Neuronal stem cell (in vitro differentiated cells): ENCODE measurements around the gene DENND6A.

ENCODE experiments used
- DNase-seq: peaks from one replicate; pipeline ENCODE4 v3.0.0-alpha.2; 2013; ENCODE audit warnings: low spot score
- H2AFZ ChIP-seq: one replicate; pipeline ENCODE4 v1.6.1; 2013; ENCODE audit warnings: mild to moderate bottlenecking, low read length, inconsistent platforms
- H2AK5ac ChIP-seq: 2 replicates; pipeline ENCODE4 v1.6.1; 2013; ENCODE audit warnings: low read depth, mild to moderate bottlenecking, inconsistent platforms, low read length, moderate library complexity, mixed read lengths
- H2BK120ac ChIP-seq: 2 replicates; pipeline ENCODE4 v1.6.1; 2013; ENCODE audit warnings: low read depth, mild to moderate bottlenecking, inconsistent platforms, low read length, moderate library complexity, mixed read lengths
- H2BK12ac ChIP-seq: one replicate; pipeline ENCODE4 v1.6.1; 2013; ENCODE audit warnings: low read length, inconsistent platforms
- H2BK15ac ChIP-seq: 2 replicates; pipeline ENCODE4 v1.6.1; 2013; ENCODE audit warnings: mild to moderate bottlenecking, low read length, inconsistent platforms, mixed read lengths
- H2BK5ac ChIP-seq: one replicate; pipeline ENCODE4 v1.6.1; 2013; ENCODE audit warnings: inconsistent platforms, mild to moderate bottlenecking, low read length, moderate library complexity
- H3K14ac ChIP-seq: one replicate; pipeline ENCODE4 v1.6.1; 2013; ENCODE audit warnings: low read length, inconsistent platforms
- H3K18ac ChIP-seq: 2 replicates; pipeline ENCODE4 v1.6.1; 2013; ENCODE audit warnings: low read length, inconsistent platforms
- H3K23ac ChIP-seq: 2 replicates; pipeline ENCODE4 v1.6.1; 2013; ENCODE audit warnings: low read depth, mild to moderate bottlenecking, mixed read lengths, low read length, inconsistent platforms; ENCODE audit not compliant: poor library complexity
- H3K27ac ChIP-seq: replicated peaks from 3 replicates; pipeline ENCODE4 v1.5.1; 2013; ENCODE audit warnings: low read length, inconsistent platforms
- H3K27me3 ChIP-seq, 3 experiments: 2 replicates each; pipeline ENCODE4 v1.6.1; 2013; ENCODE audit warnings: low read length in 3 of 3, mild to moderate bottlenecking in 2 of 3, inconsistent platforms in 1 of 3, low read depth in 1 of 3, mixed read lengths in 1 of 3, moderate library complexity in 1 of 3; ENCODE audit not compliant: control insufficient read depth in 3 of 3, insufficient read depth in 3 of 3
- H3K36me3 ChIP-seq, 2 donors: replicated peaks in 1 of 2; 2 replicates each; pipeline ENCODE4 v1.6.1; 2013; ENCODE audit warnings: low read length in 2 of 2; ENCODE audit not compliant: control insufficient read depth in 2 of 2, insufficient read depth in 2 of 2
- H3K4ac ChIP-seq: 2 replicates; pipeline ENCODE4 v1.6.1; 2013; ENCODE audit warnings: inconsistent platforms, mild to moderate bottlenecking, low read length, moderate library complexity
- H3K4me1 ChIP-seq, 2 donors: 1 replicate in 1 of 2; 2 replicates in 1 of 2; pipeline ENCODE4 v1.6.1; 2013; ENCODE audit warnings: low read length in 2 of 2, low read depth in 1 of 2; ENCODE audit not compliant: control insufficient read depth in 2 of 2, insufficient read depth in 1 of 2
- H3K4me2 ChIP-seq: one replicate; pipeline ENCODE4 v1.6.1; 2013; ENCODE audit warnings: mild to moderate bottlenecking, low read length, inconsistent platforms; ENCODE audit not compliant: insufficient read depth, poor library complexity, severe bottlenecking
- H3K4me3 ChIP-seq, 2 donors: 2 replicates each; pipeline ENCODE4 v1.5.1; 2013; ENCODE audit warnings: low read length in 2 of 2, mild to moderate bottlenecking in 2 of 2, inconsistent platforms in 1 of 2, moderate library complexity in 1 of 2
- H3K79me1 ChIP-seq: one replicate; pipeline ENCODE4 v1.6.1; 2013; ENCODE audit warnings: low read depth, mild to moderate bottlenecking, inconsistent platforms, low read length, moderate library complexity
- H3K9ac ChIP-seq: one replicate; pipeline ENCODE4 v1.6.1; 2013; ENCODE audit warnings: mild to moderate bottlenecking, low read depth, low read length, inconsistent platforms; ENCODE audit not compliant: poor library complexity
- H3K9me3 ChIP-seq, 2 donors: replicated peaks in 1 of 2; 2 replicates each; pipeline versions ENCODE3 to v1.6.1; 2013; ENCODE audit warnings: low read length in 2 of 2, mild to moderate bottlenecking in 2 of 2, inconsistent platforms in 1 of 2, low read depth in 1 of 2, mixed read lengths in 1 of 2, moderate library complexity in 1 of 2; ENCODE audit not compliant: control insufficient read depth in 2 of 2, insufficient read depth in 1 of 2
- H4K8ac ChIP-seq: one replicate; pipeline ENCODE4 v1.6.1; 2013; ENCODE audit warnings: low read depth, mild to moderate bottlenecking, inconsistent platforms, low read length, moderate library complexity
- H4K91ac ChIP-seq: one replicate; pipeline ENCODE4 v1.6.1; 2013; ENCODE audit warnings: low read length, low read depth, mild to moderate bottlenecking, inconsistent platforms; ENCODE audit not compliant: poor library complexity
- WGBS, 2 donors: extraction: QIAGEN DNeasy Blood & Tissue Kit; methylation state at CpG; one replicate each; pipeline ENCODE4 v1.1.7; 2013; ENCODE audit warnings: missing lambda C conversion rate in 2 of 2, mixed read lengths in 1 of 2; ENCODE audit not compliant: insufficient read length in 2 of 2, insufficient replicate concordance in 1 of 2; ENCODE audit errors: extremely low coverage in 2 of 2; 5-methylcytosine and 5-hydroxymethylcytosine counted together

DENND6A gene

GRCh38 chr3:57718118-57718517 lies 25.2 kb upstream of the DENND6A start:
- Histone ChIP-seq H3K4me3 (no peak overlapping the region), H4K8ac (no peak overlapping the region), H2AFZ (no peak overlapping the region), H2AK5ac (no peak overlapping the region), H3K23ac (no peak overlapping the region), H2BK15ac (no peak overlapping the region), H3K79me1 (no peaks in the 10 kb centered on the region), H3K4me1 (no peaks in the 10 kb centered on the region), H2BK12ac (no peak overlapping the region), H3K27me3 (peaks cover 0 to 3% (median 0%) of the 10 kb centered on the region in 3 experiments), H3K9me3 (no peaks in the 10 kb centered on the region), H4K91ac (no peak overlapping the region), H3K36me3 (no peaks in the 10 kb centered on the region), H3K27ac (no peak overlapping the region), H3K14ac (no peak overlapping the region), H3K18ac (no peak overlapping the region), H2BK120ac (no peak overlapping the region), H3K9ac (no peak overlapping the region), H3K4ac (no peak overlapping the region), H3K4me2 (no peak overlapping the region), H2BK5ac (no peak overlapping the region)
- no peak for DNase-seq
- WGBS, 2 donors: no CpG with 5 or more reads among the region's 1 CpG

- no peak for DNase-seq
- no peak overlapping the region for H3K4ac ChIP-seq
- H3K27ac ChIP-seq: no peak overlapping the region
- no peak overlapping the region for H3K4me2 ChIP-seq
- H3K27me3 ChIP-seq: peaks cover 0 to 3% (median 0%) of the 10 kb centered on the region in 3 experiments
- H4K8ac ChIP-seq: no peak overlapping the region
- H3K14ac ChIP-seq: no peak overlapping the region
- H3K9me3 ChIP-seq: no peaks in the 10 kb centered on the region
- H4K91ac ChIP-seq: no peak overlapping the region
- no peak overlapping the region for H2BK5ac ChIP-seq
- H3K4me1 ChIP-seq: no peaks in the 10 kb centered on the region
- H3K18ac ChIP-seq: no peak overlapping the region
- H2AK5ac ChIP-seq: no peak overlapping the region
- no peaks in the 10 kb centered on the region for H3K36me3 ChIP-seq
- H3K4me3 ChIP-seq: no peak overlapping the region
- H3K9ac ChIP-seq: no peak overlapping the region
- H2BK12ac ChIP-seq: no peak overlapping the region
- no peak overlapping the region for H2BK120ac ChIP-seq
- no peaks in the 10 kb centered on the region for H3K79me1 ChIP-seq
- H2AFZ ChIP-seq: no peak overlapping the region
- H3K23ac ChIP-seq: no peak overlapping the region
- WGBS, 2 donors: no CpG with 5 or more reads among the region's 6 CpGs
- no peak overlapping the region for H2BK15ac ChIP-seq
Measured at GRCh38 chr3:57717205-57717868, 24.5 kb upstream of the DENND6A start.

GRCh38 chr3:57715686-57716085 lies 22.8 kb upstream of the DENND6A start:
- Histone ChIP-seq H3K23ac (no peak overlapping the region), H3K27me3 (peaks cover 0 to 3% (median 0%) of the 10 kb centered on the region in 3 experiments), H2BK5ac (no peak overlapping the region), H3K9me3 (no peaks in the 10 kb centered on the region), H3K4me2 (no peak overlapping the region), H4K8ac (no peak overlapping the region), H3K27ac (no peak overlapping the region), H2BK12ac (no peak overlapping the region), H3K36me3 (no peaks in the 10 kb centered on the region), H3K4me3 (no peak overlapping the region), H3K9ac (no peak overlapping the region), H2AFZ (no peak overlapping the region), H3K14ac (no peak overlapping the region), H2BK15ac (no peak overlapping the region), H2BK120ac (no peak overlapping the region), H3K18ac (no peak overlapping the region), H3K4me1 (no peaks in the 10 kb centered on the region), H3K4ac (no peak overlapping the region), H4K91ac (no peak overlapping the region), H2AK5ac (no peak overlapping the region), H3K79me1 (no peaks in the 10 kb centered on the region)
- DNase-seq: no peak
- no CpG with 5 or more reads among the region's 4 CpGs for WGBS, 2 donors

DNA sequence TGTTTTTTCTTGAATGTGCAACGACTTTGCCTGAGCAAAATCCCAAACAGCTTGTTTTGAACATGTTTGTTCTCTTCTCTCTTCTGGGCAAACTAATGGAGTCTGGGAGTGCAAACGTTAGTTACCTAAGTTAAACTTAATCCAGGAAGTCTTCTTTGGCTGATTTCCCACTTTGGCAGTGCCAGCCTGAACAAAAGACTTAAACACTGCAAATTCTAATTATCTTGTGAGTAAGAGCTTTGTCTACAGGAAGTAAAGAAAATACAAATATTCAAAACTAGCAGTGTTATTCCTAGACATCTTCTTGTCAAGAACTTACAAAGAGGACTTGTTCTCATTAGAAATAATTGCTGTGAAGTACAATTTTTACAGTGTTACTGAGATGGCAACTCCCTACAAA lies 16.7 kb upstream of the DENND6A start:
- Histone ChIP-seq H3K79me1 (no peaks in the 10 kb centered on the region), H3K4me2 (no peak overlapping the region), H2BK15ac (no peak overlapping the region), H3K36me3 (no peaks in the 10 kb centered on the region), H2AFZ (no peak overlapping the region), H2AK5ac (no peak overlapping the region), H3K27me3 (no peaks in the 10 kb centered on the region), H3K4me3 (no peak overlapping the region), H3K4me1 (no peaks in the 10 kb centered on the region), H2BK12ac (no peak overlapping the region), H3K18ac (no peak overlapping the region), H3K4ac (no peak overlapping the region), H4K8ac (no peak overlapping the region), H2BK120ac (no peak overlapping the region), H3K9ac (no peak overlapping the region), H3K14ac (no peak overlapping the region), H4K91ac (no peak overlapping the region), H3K9me3 (no peaks in the 10 kb centered on the region), H3K27ac (no peak overlapping the region), H2BK5ac (no peak overlapping the region), H3K23ac (no peak overlapping the region)
- no peak for DNase-seq
- no CpG with 5 or more reads among the region's 2 CpGs for WGBS, 2 donors
